Measurements from ENCODE around the gene LPCAT2.
A peak's percentile ranks its signal among the peaks of the same experiment; 100 is the strongest.

The LPCAT2 gene

GRCh38 chr16:55505333-55506015 is 3.4 kb upstream of the LPCAT2 start:
- TF ChIP-seq POLR2A (IDR thresholded peaks at IDR 0.05; ENCODE audit: low read depth, low read length): no peak
- no peak for FAIRE-seq
- DNase-seq (ENCODE audit: insufficient read length, low spot score): no peak

GRCh38 chr16:55506083-55506482 is 2.8 kb upstream of the LPCAT2 start:
- FAIRE-seq: no peak

DNA sequence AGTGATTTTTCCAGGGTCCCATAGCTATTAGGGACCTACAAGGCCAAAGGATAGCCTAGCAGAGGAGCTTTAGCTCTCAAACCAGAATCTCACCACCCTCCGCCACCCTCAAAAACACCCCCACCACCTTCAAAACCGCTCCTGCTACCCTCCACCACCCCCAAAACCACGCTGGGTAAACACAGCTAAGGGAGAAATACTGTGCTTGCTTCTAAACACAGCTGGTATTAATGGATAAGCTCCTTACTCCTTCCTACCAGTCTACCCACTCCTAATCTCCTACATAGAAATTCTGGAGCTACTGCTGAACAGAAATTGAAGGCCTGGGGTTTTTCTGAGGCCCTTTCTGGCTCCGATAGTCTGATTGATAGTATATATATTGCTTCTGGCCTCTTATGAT is 2.2 kb upstream of the LPCAT2 start:
- DNase-seq (ENCODE audit: insufficient read length, low spot score) (no peak), FAIRE-seq (no peak)
- no peak for TF ChIP-seq POLR2A (IDR thresholded peaks at IDR 0.05; ENCODE audit: low read depth, low read length)

More at GRCh38 chr16:55506083-55506482, 2.8 kb upstream of the LPCAT2 start:
- DNase-seq (ENCODE audit: insufficient read length, low spot score): no peak
- TF ChIP-seq POLR2A (IDR thresholded peaks at IDR 0.05; ENCODE audit: low read depth, low read length): no peak

GRCh38 chr16:55508271-55508921 is 476 bp upstream of the LPCAT2 start:
- FAIRE-seq (no peak), DNase-seq (ENCODE audit: insufficient read length, low spot score) (no peak)

GRCh38 chr16:55510185-55510805 is 1.4 kb downstream of the LPCAT2 start:
- FAIRE-seq (no peak), DNase-seq (ENCODE audit: insufficient read length, low spot score) (no peak)
- no peak for TF ChIP-seq POLR2A (IDR thresholded peaks at IDR 0.05; ENCODE audit: low read depth, low read length)

More at GRCh38 chr16:55508271-55508921, 476 bp upstream of the LPCAT2 start:
- TF ChIP-seq POLR2A (IDR thresholded peaks at IDR 0.05; ENCODE audit: low read depth, low read length): no peak

DNA sequence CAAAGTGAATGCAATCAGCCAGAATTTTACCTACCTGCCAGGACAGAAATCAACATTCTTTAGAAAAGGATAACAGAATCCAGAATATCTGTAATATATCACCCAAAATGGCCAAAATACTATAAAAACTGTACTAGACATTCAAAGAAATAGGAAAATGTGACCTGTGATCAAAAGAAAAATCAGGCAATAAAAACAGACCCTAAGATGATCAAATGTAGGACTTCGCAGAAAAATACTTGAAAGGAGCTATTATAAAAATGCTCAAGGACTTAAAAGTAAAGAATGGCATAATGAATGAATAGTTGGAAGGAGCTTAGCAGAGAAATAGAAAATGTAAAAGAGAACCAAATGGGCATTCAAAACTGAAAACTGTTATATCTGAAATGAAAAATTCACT is 4.1 kb downstream of the LPCAT2 start:
- DNase-seq (ENCODE audit: insufficient read length, low spot score) (no peak), FAIRE-seq (no peak)
- no peak for TF ChIP-seq POLR2A (IDR thresholded peaks at IDR 0.05; ENCODE audit: low read depth, low read length)

DNA sequence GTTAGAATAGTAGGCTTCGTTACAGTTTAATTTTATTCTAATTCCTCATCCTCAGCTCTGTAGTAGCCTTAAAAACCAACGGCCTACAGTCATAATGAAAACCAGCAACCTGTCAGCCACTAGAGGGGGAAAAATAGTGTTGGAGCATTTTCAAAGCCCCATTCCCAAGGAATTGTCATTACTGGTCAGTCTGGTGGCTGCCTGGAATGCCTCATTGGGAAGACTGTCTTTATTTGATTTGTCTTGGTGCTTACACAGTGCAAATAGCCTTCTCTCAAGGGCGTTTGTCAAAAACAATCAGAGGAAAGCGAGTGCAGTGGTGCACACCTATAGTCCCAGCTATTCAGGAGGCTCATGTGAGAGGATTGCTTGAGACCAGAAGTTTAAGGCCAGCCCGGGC is 4.7 kb downstream of the LPCAT2 start:
- no peak for TF ChIP-seq POLR2A (IDR thresholded peaks at IDR 0.05; ENCODE audit: low read depth, low read length)
- DNase-seq (ENCODE audit: insufficient read length, low spot score) (no peak), FAIRE-seq (no peak)

DNA sequence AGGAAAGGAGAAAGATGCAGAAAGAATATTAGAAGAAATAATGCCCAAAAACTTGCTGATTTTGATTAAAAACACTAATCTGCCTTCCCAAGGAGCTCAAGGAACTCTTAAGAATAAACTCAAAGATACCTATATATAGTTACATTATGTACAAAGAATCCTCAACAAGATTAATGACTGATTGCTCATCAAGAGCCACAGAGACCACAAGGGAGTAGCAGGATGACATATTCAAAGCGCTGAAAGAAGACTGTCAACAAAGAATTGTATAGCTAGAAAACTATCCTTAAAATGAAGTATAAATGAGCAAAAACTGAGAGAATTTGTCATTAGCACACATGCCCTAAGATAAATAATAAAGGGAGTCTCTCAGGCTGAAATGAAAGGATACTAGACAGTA is 6.2 kb downstream of the LPCAT2 start:
- no peak for TF ChIP-seq POLR2A (IDR thresholded peaks at IDR 0.05; ENCODE audit: low read depth, low read length)
- DNase-seq (ENCODE audit: insufficient read length, low spot score) (no peak), FAIRE-seq (no peak)

DNA sequence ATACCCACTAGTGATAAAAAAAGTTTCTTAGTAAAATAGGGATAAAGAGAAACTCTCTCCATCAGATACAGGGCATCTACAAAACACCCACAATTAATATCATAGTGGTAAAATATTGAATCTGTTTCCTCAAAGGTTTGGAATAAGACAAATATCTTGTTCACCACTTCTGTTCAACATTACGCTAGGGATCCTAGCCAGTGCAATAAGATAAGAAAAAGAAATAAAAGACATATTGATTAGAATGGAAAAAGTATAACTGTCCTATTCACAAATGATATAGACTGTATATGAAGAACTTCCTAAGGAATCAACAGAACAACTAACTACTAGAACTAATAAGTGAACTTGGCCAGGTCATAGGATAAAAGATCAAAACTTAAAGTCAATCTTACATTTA is 12.9 kb downstream of the LPCAT2 start:
- no peak for TF ChIP-seq POLR2A (IDR thresholded peaks at IDR 0.05; ENCODE audit: low read depth, low read length)
- FAIRE-seq: no peak
- DNase-seq (ENCODE audit: insufficient read length, low spot score): no peak

DNA sequence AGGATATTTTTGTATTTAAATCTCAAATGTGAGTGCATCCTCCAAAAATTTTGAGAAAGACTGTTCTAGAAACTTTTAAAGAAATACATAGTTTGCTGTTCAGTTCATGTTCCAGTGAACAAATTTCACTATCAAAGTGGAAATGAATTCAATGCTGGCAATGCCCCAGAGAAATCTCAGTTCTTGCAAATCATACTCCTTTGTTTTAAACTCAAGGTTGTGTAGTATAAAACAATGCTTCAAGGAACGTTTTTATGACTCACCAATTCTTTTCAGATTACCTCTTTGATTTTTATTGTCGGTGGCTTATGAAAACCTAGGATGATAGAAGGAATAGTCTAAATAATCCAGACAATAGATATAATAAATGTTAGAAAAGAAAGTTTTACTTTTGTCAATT is 17.6 kb downstream of the LPCAT2 start:
- DNase-seq (ENCODE audit: insufficient read length, low spot score): no peak
- peak; percentile 75 for FAIRE-seq
- no peak for TF ChIP-seq POLR2A (IDR thresholded peaks at IDR 0.05; ENCODE audit: low read depth, low read length)

DNA sequence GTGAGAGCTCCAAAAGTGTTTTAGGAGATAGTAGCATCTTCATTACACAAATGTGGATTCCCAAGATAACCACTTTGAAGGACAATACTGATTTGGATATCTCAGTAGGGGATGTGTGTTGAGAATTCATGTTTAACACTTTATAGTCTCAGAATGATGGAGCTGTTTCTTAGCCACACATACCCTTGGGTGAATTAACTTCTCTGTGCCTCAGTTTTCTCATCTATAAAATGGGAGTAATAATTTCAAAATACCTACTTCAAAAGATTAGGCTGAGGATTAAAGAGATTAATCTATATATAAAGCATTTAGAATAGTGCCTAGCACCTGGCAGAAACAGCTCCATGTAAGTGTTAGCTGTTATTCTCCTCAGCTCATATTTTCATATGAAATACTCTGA is 19.0 kb downstream of the LPCAT2 start:
- TF ChIP-seq POLR2A (IDR thresholded peaks at IDR 0.05; ENCODE audit: low read depth, low read length): no peak
- FAIRE-seq: no peak
- DNase-seq (ENCODE audit: insufficient read length, low spot score): no peak

GRCh38 chr16:55529018-55529417 is 20.1 kb downstream of the LPCAT2 start:
- FAIRE-seq (no peak), DNase-seq (ENCODE audit: insufficient read length, low spot score) (no peak)
- TF ChIP-seq POLR2A (IDR thresholded peaks at IDR 0.05; ENCODE audit: low read depth, low read length): no peak

GRCh38 chr16:55530316-55530856 is 21.5 kb downstream of the LPCAT2 start:
- no peak for TF ChIP-seq POLR2A (IDR thresholded peaks at IDR 0.05; ENCODE audit: low read depth, low read length)
- FAIRE-seq: no peak
- DNase-seq (ENCODE audit: insufficient read length, low spot score): no peak

DNA sequence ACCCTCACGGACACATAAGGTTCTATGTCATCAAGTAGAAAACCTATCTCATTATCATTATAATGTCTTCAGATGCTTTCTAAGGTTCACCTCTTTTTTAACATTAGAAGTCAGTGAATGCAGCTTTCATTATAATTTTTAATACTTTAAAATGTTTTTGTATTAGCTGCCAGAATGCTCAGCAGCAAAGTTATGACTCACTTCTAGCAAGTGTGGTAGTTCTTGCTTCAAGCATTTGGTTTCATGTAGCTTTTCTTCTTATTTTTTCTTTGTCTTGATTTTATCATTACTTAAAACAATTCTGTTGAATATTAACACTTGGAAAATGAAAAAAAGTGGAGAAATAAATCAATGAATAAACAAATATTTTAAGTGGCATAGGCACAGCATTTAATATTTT is 23.4 kb downstream of the LPCAT2 start:
- no peak for TF ChIP-seq POLR2A (IDR thresholded peaks at IDR 0.05; ENCODE audit: low read depth, low read length)
- no peak for FAIRE-seq
- no peak for DNase-seq (ENCODE audit: insufficient read length, low spot score)
